AG10803 (cell line): Measurements from ENCODE around the gene LTBP1.

Experiments used
- DNase-seq: peaks from one replicate; pipeline ENCODE4 v3.0.0; 2010; ENCODE audit warnings: low read depth
- H3K4me3 ChIP-seq: 2 replicates; pipeline ENCODE4 v1.5.1; 2011; ENCODE audit warnings: mild to moderate bottlenecking, low read length, control low read depth
- TF ChIP-seq, protein P1 (sequence below): conservative IDR thresholded peaks from 2 replicates; pipeline ENCODE4 v1.5.1; 2011; ENCODE audit warnings: mild to moderate bottlenecking, low read length, control low read depth, inconsistent platforms

The LTBP1 gene

DNA sequence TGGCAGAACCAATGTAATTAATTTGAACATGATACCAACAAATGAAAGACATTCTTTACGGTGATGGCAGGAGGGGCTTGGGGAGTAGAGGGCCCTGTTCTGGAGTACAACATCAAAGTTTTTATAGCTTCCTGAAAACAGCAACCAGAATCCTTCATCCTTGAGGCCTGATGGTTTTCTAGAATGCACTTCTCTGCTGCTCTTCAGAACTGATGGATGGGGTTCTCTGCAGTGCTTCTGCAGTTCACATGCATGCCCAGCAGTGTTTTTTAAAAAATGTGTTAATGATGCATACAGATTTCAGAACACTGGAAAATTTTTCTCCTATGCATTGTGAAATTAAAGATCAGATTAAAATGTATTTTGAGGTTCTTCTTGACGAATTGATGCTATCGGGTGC, 2.5 kb downstream of the LTBP1 start:
- TF ChIP-seq, protein P1, sequence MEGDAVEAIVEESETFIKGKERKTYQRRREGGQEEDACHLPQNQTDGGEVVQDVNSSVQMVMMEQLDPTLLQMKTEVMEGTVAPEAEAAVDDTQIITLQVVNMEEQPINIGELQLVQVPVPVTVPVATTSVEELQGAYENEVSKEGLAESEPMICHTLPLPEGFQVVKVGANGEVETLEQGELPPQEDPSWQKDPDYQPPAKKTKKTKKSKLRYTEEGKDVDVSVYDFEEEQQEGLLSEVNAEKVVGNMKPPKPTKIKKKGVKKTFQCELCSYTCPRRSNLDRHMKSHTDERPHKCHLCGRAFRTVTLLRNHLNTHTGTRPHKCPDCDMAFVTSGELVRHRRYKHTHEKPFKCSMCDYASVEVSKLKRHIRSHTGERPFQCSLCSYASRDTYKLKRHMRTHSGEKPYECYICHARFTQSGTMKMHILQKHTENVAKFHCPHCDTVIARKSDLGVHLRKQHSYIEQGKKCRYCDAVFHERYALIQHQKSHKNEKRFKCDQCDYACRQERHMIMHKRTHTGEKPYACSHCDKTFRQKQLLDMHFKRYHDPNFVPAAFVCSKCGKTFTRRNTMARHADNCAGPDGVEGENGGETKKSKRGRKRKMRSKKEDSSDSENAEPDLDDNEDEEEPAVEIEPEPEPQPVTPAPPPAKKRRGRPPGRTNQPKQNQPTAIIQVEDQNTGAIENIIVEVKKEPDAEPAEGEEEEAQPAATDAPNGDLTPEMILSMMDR, result no peak
- no peak overlapping the region for H3K4me3 ChIP-seq
- DNase-seq, result no peak

DNA sequence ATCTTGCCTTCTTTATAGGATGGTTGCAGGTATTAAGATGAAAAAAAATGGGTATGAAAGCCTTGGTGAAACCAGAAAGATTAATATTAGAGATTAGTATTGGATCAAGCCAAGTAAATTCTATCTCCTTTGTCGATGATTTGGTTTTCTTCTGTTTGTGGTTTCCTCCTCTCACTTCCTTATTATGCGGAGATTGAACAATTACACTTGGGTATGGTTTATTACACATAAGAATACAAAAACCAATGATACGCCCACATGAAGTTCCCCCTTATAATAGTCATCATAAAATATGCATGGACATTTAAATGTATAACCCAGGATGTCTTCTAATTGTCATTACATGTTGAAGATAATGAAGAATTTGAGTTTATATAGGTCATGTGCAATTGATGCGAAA, 4.9 kb downstream of the LTBP1 start:
- no peak for DNase-seq
- TF ChIP-seq, protein P1, result no peak
- no peak overlapping the region for H3K4me3 ChIP-seq

DNA sequence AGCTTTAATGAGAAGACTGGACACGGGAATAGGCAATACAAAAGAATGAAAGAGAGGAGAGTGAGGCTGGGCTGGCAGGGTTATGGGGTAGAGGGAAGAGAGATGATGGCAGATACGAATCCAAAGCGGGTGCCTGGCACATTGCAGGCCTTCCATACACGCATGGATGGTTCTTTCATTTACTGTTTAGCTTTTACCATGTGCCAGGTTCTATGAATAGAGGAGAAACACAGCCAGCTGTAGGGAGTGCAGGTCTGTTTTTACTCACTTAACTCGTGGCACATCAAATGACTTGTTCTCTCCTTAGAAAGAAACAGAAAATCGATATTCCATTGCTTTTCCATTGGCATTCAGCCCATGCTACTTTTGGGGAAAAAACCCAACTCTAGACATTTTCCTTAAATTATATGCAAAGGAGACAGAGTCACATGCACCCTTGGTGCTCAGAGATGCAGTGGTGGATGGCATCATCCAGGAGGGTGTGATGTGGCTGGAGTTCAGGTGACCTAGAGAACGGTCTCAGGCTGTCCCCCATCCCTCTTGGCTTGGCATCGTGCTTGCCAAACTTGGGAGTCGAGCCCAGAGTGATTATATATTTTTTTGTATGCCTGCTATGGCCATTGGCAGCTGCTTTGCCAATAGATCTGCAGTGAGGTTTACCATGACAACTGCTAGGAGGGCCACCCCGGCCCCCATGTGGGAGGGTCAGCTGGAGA, 6.2 kb downstream of the LTBP1 start:
- TF ChIP-seq, protein P1, result no peak

DNA sequence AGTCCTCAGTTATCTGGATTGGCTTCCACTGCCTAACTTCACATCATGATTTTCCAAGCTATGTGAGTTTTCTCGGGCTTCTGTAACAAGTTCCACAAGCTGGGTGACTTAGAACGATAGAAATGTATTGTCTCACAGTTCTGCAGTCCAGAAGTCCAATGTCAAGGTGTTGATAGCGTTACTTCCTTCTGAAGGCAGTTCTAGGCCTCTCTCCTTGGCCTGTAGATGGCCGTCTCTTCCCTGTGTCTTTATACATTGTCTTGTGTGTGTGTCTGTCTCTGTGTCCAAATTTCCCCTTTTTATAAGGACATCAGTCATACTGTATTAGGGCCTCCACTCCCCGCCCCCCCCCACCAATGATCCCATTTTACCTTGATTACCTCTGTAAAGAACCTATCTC, 7.5 kb downstream of the LTBP1 start:
- DNase-seq, result no peak
- TF ChIP-seq, protein P1, result no peak

More for the DNA sequence above, 6.2 kb downstream of the LTBP1 start:
- no peak for DNase-seq
- no peak overlapping the region for H3K4me3 ChIP-seq

DNA sequence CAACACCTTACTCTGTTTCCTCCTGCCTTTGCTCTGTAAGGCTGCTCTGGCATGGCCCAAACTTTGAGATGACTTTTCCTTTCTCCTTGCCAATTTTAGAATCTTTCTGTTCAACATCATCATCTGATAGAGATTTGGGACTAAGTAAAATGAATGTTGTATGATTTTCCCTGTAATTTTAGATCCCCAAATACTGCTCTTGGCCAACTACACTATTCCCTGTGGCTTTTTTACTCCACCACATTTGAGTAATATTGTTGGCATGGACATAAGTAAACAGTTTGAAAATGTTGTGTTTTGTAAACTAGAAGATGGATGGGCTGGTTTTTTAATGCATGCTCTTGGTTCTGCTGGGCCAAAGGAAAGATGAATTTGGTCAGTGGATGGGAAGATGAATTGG, 12.1 kb downstream of the LTBP1 start:
- no peak overlapping the region for H3K4me3 ChIP-seq
- TF ChIP-seq, protein P1, result no peak
- no peak for DNase-seq

More for the DNA sequence above, 7.5 kb downstream of the LTBP1 start:
- H3K4me3 ChIP-seq, result no peak overlapping the region

DNA sequence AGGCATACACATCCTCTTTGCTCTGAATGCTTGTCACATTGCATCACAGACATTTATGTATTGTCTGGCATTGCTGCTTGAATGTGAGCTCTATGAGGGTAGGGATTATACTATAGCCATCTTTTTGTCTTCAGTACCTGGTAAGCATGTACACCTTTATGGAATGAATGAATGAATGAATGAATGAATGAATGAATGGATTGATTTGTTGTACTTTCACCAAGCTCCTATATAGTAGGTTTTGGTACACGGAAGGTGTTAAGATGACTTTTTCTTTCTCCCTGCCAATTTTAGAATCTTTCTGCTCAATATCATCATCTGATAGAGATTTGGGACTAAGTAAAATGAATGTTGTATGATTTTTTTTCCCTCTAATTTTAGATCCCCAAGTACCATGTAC, 13.5 kb downstream of the LTBP1 start:
- no peak for DNase-seq
- no peak overlapping the region for H3K4me3 ChIP-seq
- TF ChIP-seq, protein P1, result no peak

DNA sequence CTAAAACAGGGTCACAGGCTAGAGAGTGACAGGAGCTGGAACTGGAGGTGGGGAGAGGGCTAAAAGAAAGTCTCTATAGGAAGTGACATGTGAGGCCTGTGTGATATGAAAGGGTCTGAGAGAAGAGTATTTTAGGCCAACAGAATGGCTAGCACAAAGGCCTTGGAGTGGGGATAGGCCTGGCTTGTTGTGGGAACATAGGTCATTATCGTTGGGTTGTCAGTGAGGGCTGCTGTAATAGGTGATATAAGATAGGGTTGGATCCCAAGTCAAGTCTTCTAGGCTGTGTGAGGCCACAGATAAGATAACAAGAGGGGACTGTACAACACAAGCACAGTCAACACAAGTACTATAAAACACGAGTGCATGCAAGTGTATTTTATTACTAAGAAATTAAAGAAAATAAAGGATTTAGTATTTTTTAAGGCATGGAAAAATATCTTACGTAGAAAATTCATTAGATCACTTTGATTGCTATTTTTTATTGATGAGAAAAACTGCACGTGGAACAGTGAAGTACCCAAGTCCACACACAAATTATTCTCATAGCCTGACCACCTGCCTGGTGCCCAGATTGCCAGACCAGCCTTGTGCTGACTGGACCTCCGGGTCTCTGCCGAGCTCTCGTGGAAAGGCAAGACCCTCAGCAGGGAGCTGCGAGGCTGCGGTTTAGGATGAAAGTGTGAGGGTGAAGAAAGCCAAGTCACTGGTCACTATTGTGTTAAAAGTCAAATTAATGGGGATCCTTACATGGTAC, 14.1 kb downstream of the LTBP1 start:
- H3K4me3 ChIP-seq, result no peak overlapping the region
- TF ChIP-seq, protein P1, result no peak
- DNase-seq, result no peak
